Activated naive CD4-positive, alpha-beta T cell treated with anti-CD3 and anti-CD28 coated beads for 36 hours (primary cell): ENCODE data around the gene PHF2. TPM values are rescaled to one million over a fixed set of nuclear protein-coding genes. Genes with fewer than 3 reads are reported as not detected.

Source experiments
- CTCF ChIA-PET: fragments of 350-600 bp; sonication (Branson Sonifier 250); formaldehyde crosslinking; loops from one replicate; lab custom pipeline; 2021; ENCODE audit warnings: antibody characterized with exemption; lab: Charles Lee
- DNase-seq: peaks from one replicate; pipeline ENCODE4 v3.0.0-alpha.2; 2020
- H3K27ac Mint-ChIP-seq: one replicate; pipeline ENCODE4 v1.8.0; 2021; ENCODE audit warnings: mild to moderate bottlenecking, mixed read lengths
- H3K27me3 Mint-ChIP-seq: one replicate; pipeline ENCODE4 v1.8.0; 2021; ENCODE audit warnings: low read depth, mixed read lengths
- H3K36me3 Mint-ChIP-seq: one replicate; pipeline ENCODE4 v1.8.0; 2021; ENCODE audit warnings: low read depth, mixed read lengths
- H3K4me1 Mint-ChIP-seq: one replicate; pipeline ENCODE4 v1.8.0; 2021; ENCODE audit warnings: low read depth, mixed read lengths
- H3K4me3 Mint-ChIP-seq: one replicate; pipeline ENCODE4 v1.8.0; 2021; ENCODE audit warnings: mild to moderate bottlenecking, moderate library complexity, mixed read lengths
- H3K9me3 Mint-ChIP-seq: one replicate; pipeline ENCODE4 v1.8.0; 2021; ENCODE audit warnings: mixed read lengths
- intact Hi-C: fragments of 100-400 bp; cut with micrococcal nuclease; formaldehyde crosslinking; loops from one replicate; pipeline ENCODE4 v1.15.1; 2023
- total RNA-seq, 2 experiments: library from RNA; stranded (reverse); gene quantifications; one replicate each; pipeline ENCODE4 v1.2.3, GENCODE V29; 2021

PHF2 gene
- total RNA-seq, 2 experiments from 2014 or later: 14.4 to 16.6 TPM

GRCh38 chr9:93599571-93600403 lies 23.4 kb downstream of the PHF2 start:
- no peak for DNase-seq
- intact Hi-C loops: no loop called here
- peaks cover 8% of the 10 kb centered on the region for H3K36me3 Mint-ChIP-seq
- peaks cover 5% of the 10 kb centered on the region for H3K9me3 Mint-ChIP-seq
- CTCF ChIA-PET: interaction anchor here (0.7 to 1.6 kb wide), 2 partner anchors 11 to 34 kb away, joined by 3 read pairs; no protein-coding TSS in a partner anchor
- no peak overlapping the region for H3K4me3 Mint-ChIP-seq
- no peak overlapping the region for H3K27ac Mint-ChIP-seq
- H3K4me1 Mint-ChIP-seq: peaks cover 50% of the 10 kb centered on the region
- no peaks in the 10 kb centered on the region for H3K27me3 Mint-ChIP-seq

- CTCF ChIA-PET: interaction anchor here (1.6 kb wide), 1 partner anchor 35 kb away, joined by 3 read pairs; no protein-coding TSS in a partner anchor
- Mint-ChIP-seq H3K36me3 (peaks cover 12% of the 10 kb centered on the region), H3K4me1 (peaks cover 48% of the 10 kb centered on the region), H3K27me3 (no peaks in the 10 kb centered on the region), H3K9me3 (peaks cover 8% of the 10 kb centered on the region), H3K4me3 (no peak overlapping the region), H3K27ac (no peak overlapping the region)
- intact Hi-C loops: no loop called here
- no peak for DNase-seq
Observed at GRCh38 chr9:93600504-93600903, 24.1 kb downstream of the PHF2 start.

- intact Hi-C loops: no loop called here
- Mint-ChIP-seq H3K4me1 (peaks cover 46% of the 10 kb centered on the region), H3K27me3 (no peaks in the 10 kb centered on the region), H3K4me3 (no peak overlapping the region), H3K27ac (no peak overlapping the region), H3K36me3 (peaks cover 16% of the 10 kb centered on the region), H3K9me3 (peaks cover 9% of the 10 kb centered on the region)
- no peak for DNase-seq
- CTCF ChIA-PET: interaction anchor here (1.6 kb wide), 1 partner anchor 35 kb away, joined by 3 read pairs; no protein-coding TSS in a partner anchor
Observed at GRCh38 chr9:93601063-93601462, 24.7 kb downstream of the PHF2 start.

GRCh38 chr9:93601666-93602065 lies 25.3 kb downstream of the PHF2 start:
- CTCF ChIA-PET: interaction anchor here (0.8 kb wide), 1 partner anchor 16 kb away, joined by 3 read pairs; no protein-coding TSS in a partner anchor
- no peak for DNase-seq
- Mint-ChIP-seq H3K4me3 (no peak overlapping the region), H3K4me1 (peaks cover 46% of the 10 kb centered on the region), H3K27me3 (no peaks in the 10 kb centered on the region), H3K9me3 (peaks cover 15% of the 10 kb centered on the region), H3K36me3 (peaks cover 22% of the 10 kb centered on the region), H3K27ac (no peak overlapping the region)
- intact Hi-C loops: no loop called here

GRCh38 chr9:93603011-93603410 lies 26.6 kb downstream of the PHF2 start:
- intact Hi-C loops: no loop called here
- H3K9me3 Mint-ChIP-seq: peaks cover 23% of the 10 kb centered on the region
- H3K4me3 Mint-ChIP-seq: no peak overlapping the region
- CTCF ChIA-PET: no interaction called here
- no peak for DNase-seq
- peaks cover 40% of the 10 kb centered on the region for H3K4me1 Mint-ChIP-seq
- peaks cover 28% of the 10 kb centered on the region for H3K36me3 Mint-ChIP-seq
- no peaks in the 10 kb centered on the region for H3K27me3 Mint-ChIP-seq
- no peak overlapping the region for H3K27ac Mint-ChIP-seq

GRCh38 chr9:93603906-93604326 lies 27.5 kb downstream of the PHF2 start:
- DNase-seq: no peak
- peaks cover 28% of the 10 kb centered on the region for H3K36me3 Mint-ChIP-seq
- H3K27ac Mint-ChIP-seq: no peak overlapping the region
- CTCF ChIA-PET: no interaction called here
- peaks cover 25% of the 10 kb centered on the region for H3K9me3 Mint-ChIP-seq
- H3K27me3 Mint-ChIP-seq: no peaks in the 10 kb centered on the region
- H3K4me1 Mint-ChIP-seq: peaks cover 31% of the 10 kb centered on the region
- intact Hi-C loops: no loop called here
- H3K4me3 Mint-ChIP-seq: no peak overlapping the region

GRCh38 chr9:93606187-93606586 lies 29.8 kb downstream of the PHF2 start:
- Mint-ChIP-seq H3K4me3 (no peak overlapping the region), H3K9me3 (peaks cover 37% of the 10 kb centered on the region), H3K4me1 (peaks cover 12% of the 10 kb centered on the region), H3K27me3 (no peaks in the 10 kb centered on the region), H3K36me3 (peaks cover 38% of the 10 kb centered on the region), H3K27ac (no peak overlapping the region)
- CTCF ChIA-PET: no interaction called here
- no peak for DNase-seq
- intact Hi-C loops: no loop called here

- Mint-ChIP-seq H3K36me3 (peaks cover 28% of the 10 kb centered on the region), H3K9me3 (peaks cover 31% of the 10 kb centered on the region), H3K4me1 (peaks cover 23% of the 10 kb centered on the region), H3K27me3 (no peaks in the 10 kb centered on the region), H3K4me3 (no peak overlapping the region), H3K27ac (no peak overlapping the region)
- intact Hi-C loops: no loop called here
- CTCF ChIA-PET: no interaction called here
- no peak for DNase-seq
Observed at GRCh38 chr9:93610206-93610605, 33.8 kb downstream of the PHF2 start.

- DNase-seq: peak; percentile 22
- Mint-ChIP-seq H3K9me3 (peaks cover 19% of the 10 kb centered on the region), H3K36me3 (peaks cover 12% of the 10 kb centered on the region), H3K4me3 (no peak overlapping the region), H3K4me1 (peaks cover 16% of the 10 kb centered on the region), H3K27ac (peak overlapping the region; percentile 16), H3K27me3 (no peaks in the 10 kb centered on the region)
- intact Hi-C loops: no loop called here
- CTCF ChIA-PET: interaction anchor here (1.3 kb wide), 1 partner anchor 52 kb away, joined by 8 read pairs; no protein-coding TSS in a partner anchor
Observed at GRCh38 chr9:93612052-93612795, 35.8 kb downstream of the PHF2 start.

GRCh38 chr9:93612796-93613154 lies 36.4 kb downstream of the PHF2 start:
- no peak overlapping the region for H3K27ac Mint-ChIP-seq
- H3K27me3 Mint-ChIP-seq: no peaks in the 10 kb centered on the region
- intact Hi-C loops: no loop called here
- peak; percentile 34 for DNase-seq
- H3K36me3 Mint-ChIP-seq: peaks cover 11% of the 10 kb centered on the region
- peaks cover 16% of the 10 kb centered on the region for H3K4me1 Mint-ChIP-seq
- H3K9me3 Mint-ChIP-seq: peaks cover 17% of the 10 kb centered on the region
- CTCF ChIA-PET: no interaction called here
- no peak overlapping the region for H3K4me3 Mint-ChIP-seq

- peaks cover 16% of the 10 kb centered on the region for H3K4me1 Mint-ChIP-seq
- no peak overlapping the region for H3K4me3 Mint-ChIP-seq
- intact Hi-C loops: no loop called here
- DNase-seq: no peak
- no peak overlapping the region for H3K27ac Mint-ChIP-seq
- H3K36me3 Mint-ChIP-seq: peaks cover 10% of the 10 kb centered on the region
- peaks cover 14% of the 10 kb centered on the region for H3K9me3 Mint-ChIP-seq
- CTCF ChIA-PET: no interaction called here
- H3K27me3 Mint-ChIP-seq: no peaks in the 10 kb centered on the region
Observed at GRCh38 chr9:93613174-93613573, 36.8 kb downstream of the PHF2 start.

- Mint-ChIP-seq H3K4me1 (peaks cover 16% of the 10 kb centered on the region), H3K36me3 (peaks cover 10% of the 10 kb centered on the region), H3K27me3 (no peaks in the 10 kb centered on the region), H3K4me3 (no peak overlapping the region), H3K27ac (no peak overlapping the region), H3K9me3 (peaks cover 13% of the 10 kb centered on the region)
- intact Hi-C loops: no loop called here
- CTCF ChIA-PET: no interaction called here
- no peak for DNase-seq
Observed at GRCh38 chr9:93613791-93614190, 37.4 kb downstream of the PHF2 start.
